ENCODE measurements around the gene HERC6.
"Not testable (repeated sequence)": the region's sequence is repeated elsewhere in the genome, so short reads cannot be mapped to it uniquely, and the experiment has no call there.

HERC6 gene

DNA sequence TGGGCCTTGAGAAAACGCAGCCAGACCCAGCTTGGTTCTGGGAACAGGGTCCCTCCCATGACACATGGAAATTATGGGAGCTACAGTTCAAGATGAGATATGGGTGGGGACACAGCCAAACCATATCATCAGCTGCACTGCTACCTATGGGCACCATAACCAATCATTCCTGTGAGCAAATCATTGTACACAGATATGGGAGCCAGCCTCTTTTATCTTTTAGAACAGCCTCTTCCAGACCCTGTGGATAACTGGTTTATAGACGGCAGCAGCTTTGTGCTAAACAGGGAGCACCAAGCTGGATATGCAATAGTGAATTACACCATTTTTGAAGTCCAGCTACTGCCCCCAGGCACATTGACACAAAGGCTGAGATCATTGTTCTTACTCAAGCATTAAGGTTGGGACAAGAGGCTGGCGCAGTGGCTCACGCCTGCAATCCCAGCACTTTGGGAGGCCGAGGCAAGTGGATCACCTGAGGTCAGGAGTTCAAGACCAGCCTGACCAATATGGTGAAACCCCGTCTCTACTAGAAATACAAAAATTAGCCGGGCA is 69.6 kb downstream of the HERC6 start:
- DNase-seq = not testable (repeated sequence)

DNA sequence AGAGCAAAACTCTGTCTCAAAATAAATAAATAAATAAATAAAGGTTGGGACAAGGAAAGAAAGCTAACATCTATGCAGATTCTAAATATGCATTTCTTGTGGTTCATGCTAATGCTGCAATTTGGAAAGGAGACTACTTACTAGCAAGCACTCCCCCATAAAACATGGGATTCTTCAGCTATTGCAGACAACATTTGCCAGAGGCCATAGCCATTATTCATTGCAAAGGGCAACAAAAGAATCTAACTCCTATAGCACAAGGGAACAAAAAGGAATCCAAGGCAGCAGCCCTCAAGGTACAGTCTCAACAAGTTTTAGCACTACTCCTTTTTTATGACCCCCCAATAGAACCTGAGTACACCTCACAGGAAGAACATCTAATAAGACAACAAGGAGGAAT is 70.2 kb downstream of the HERC6 start:
- no peak for DNase-seq

- no peak for DNase-seq
Measured at GRCh38 chr4:88449290-88449689, 70.6 kb downstream of the HERC6 start.

- no peak for DNase-seq
Measured at GRCh38 chr4:88451205-88451604, 72.6 kb downstream of the HERC6 start.

- no peak for DNase-seq
Measured at GRCh38 chr4:88452912-88453311, 74.3 kb downstream of the HERC6 start.

GRCh38 chr4:88456670-88457306 is 78.1 kb downstream of the HERC6 start, which contains the start of gene HERC5:
Gene HERC5, plus strand, starts transcription at chr4:88457119. Its CDS starts 151 bp downstream, at chr4:88457270.
- DNase-seq = peak; percentile 65

- no peak for DNase-seq
Measured at GRCh38 chr4:88457307-88458103, 78.9 kb downstream of the HERC6 start.

DNA sequence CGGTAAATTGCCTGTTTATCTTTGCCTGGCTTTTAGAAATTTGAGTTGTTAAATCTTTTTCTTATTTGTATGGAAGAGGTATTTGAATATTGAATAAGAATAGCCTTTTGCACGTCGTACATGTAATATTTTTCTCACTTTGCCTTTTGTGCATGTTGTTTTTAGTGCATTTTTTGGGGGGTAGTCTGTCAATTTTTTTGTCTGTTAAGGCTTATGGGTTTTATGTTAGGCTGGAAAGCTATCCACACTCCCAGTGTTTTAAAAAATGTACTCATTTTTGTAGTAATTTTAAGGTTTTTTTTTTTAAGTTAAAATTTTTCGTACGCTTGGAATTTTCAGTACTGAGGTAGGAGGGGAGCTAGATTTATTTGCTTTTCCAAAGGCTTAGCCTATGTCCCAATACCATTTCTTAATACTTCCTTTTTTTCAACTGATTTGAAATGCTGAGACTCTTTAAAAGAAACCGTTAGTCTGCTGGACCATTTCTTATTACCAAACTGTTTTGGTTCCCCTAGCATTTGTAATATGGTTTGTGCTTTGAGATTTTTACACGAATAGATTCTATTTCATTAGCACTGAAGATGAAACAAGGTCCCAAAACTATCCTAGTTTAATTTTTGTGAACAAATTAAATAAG is 79.6 kb downstream of the HERC6 start:
- no peak for DNase-seq

DNA sequence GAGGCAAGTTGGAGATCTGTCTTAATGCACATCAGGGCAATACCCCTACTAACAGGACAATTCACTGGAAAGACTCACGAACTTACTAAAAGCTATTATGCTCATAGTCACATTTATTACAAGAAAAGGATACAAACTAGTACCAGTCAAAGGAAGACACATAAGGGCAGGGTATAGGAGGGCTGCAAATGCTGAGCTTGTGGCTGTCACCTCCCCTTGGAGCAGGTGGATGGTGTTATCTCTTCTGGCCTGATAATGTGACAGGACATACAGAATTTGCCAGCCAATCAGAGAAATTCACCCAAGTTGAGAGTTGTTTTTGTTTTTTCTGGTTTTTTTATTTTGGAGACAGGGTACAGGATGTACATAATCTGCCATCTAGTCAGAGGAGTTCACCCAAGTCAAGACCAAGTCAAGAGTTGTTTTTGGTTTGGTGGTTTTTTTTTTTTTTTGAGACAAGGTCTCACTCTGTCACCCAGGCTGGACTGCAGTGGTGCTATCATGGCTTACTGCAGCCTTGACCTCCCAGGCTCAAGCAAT is 87.1 kb downstream of the HERC6 start:
- DNase-seq = no peak

- DNase-seq = no peak
Measured at GRCh38 chr4:88467392-88467791, 88.7 kb downstream of the HERC6 start.

- no peak for DNase-seq
Measured at GRCh38 chr4:88477229-88477860, 98.7 kb downstream of the HERC6 start.

- DNase-seq = no peak
Measured at GRCh38 chr4:88478247-88478646, 99.6 kb downstream of the HERC6 start.

GRCh38 chr4:88481537-88481936 is 102.9 kb downstream of the HERC6 start:
- DNase-seq = no peak

GRCh38 chr4:88489100-88489761 is 110.6 kb downstream of the HERC6 start:
- DNase-seq = no peak

Data from kidney glomerular epithelial cell (primary cell).